ENCODE data around the gene MGAT4B. TPM values are rescaled to one million over a fixed set of nuclear protein-coding genes. Genes with fewer than 3 reads are reported as not detected.

Gene MGAT4B
- total RNA-seq, 1 donor from 2014 or later: 132 TPM

Other genes with a start within 250 kb of the MGAT4B start
- 458 and 725 TPM in 2 replicates for gene HNRNPH1, start 183.2 kb downstream of the MGAT4B start, total RNA-seq
- gene CBY3, start 125.8 kb downstream of the MGAT4B start, total RNA-seq: 0.22 TPM in 1 of 2 replicates, not detected in the other
- gene CANX, start 107.9 kb downstream of the MGAT4B start, total RNA-seq: 467 and 543 TPM in 2 replicates
- gene MAML1, start 74.0 kb downstream of the MGAT4B start, total RNA-seq: 5.4 and 6.9 TPM in 2 replicates
- 0.44 and 0.79 TPM in 2 replicates for gene LTC4S, start 12.9 kb downstream of the MGAT4B start, total RNA-seq
- 407 and 548 TPM in 2 replicates for gene SQSTM1, start 14.0 kb upstream of the MGAT4B start, total RNA-seq
- 3.9 and 7.9 TPM in 2 replicates for gene MRNIP, start 52.0 kb upstream of the MGAT4B start, total RNA-seq
- gene TBC1D9B, start 101.0 kb upstream of the MGAT4B start, total RNA-seq: 34.7 and 55.8 TPM in 2 replicates